VCaP (cell line): ENCODE results near the gene CASP5.
"Not testable (repeated sequence)": the region's sequence is repeated elsewhere in the genome, so short reads cannot be mapped to it uniquely, and the experiment has no call there.

ENCODE experiments used
- H3K27ac ChIP-seq: fragments of 450-650 bp; 2 replicates; pipeline ENCODE4 v1.5.1; 2017
- CTCF ChIP-seq: fragments of 450-650 bp; conservative IDR thresholded peaks from 2 replicates; pipeline ENCODE4 v1.5.1; 2017; ENCODE audit warnings: mild to moderate bottlenecking, moderate library complexity

Gene CASP5

GRCh38 chr11:105052487-105052886, 29.5 kb upstream of the CASP5 start:
- no peak overlapping the region for H3K27ac ChIP-seq
- TF ChIP-seq CTCF, result no peak

- TF ChIP-seq CTCF, result no peak
- H3K27ac ChIP-seq, result no peak overlapping the region
These were observed 28.6 kb upstream of the CASP5 start for GRCh38 chr11:105051559-105051958.

- no peak overlapping the region for H3K27ac ChIP-seq
- no peak for TF ChIP-seq CTCF
These were observed 26.5 kb upstream of the CASP5 start for GRCh38 chr11:105049481-105049880.

DNA sequence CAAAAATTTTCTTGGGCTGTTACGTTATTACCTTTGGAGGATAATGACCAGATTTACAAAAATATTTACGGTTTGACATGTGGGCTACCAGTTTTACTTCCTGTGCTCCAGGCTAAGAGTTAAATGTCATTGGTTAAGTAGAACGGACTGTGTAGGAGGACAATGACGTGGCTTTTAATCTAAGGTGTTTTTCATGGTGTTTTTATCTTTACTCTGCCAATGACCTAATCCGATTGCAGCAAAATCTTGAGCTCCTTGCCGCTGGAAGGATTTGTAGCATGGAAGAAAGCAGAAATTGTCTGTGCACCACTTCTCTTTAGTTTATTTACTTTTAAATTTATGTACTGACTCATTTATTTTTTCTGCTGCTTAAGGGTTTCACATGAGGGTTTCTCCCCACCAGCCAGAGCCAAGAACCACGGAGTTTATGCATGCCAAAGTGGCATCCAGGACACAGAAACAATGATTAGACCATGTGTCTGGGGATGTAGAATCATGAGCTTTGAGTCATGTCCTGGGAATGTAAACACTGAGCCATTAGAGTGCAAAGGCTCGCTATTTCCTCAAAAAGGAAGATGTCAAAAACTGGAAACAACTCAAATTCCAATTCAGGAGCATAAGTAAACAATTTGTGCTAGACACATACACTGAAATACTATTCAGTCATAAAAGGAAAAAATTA, 24.1 kb upstream of the CASP5 start:
- H3K27ac ChIP-seq, result no peak overlapping the region
- TF ChIP-seq CTCF, result no peak

DNA sequence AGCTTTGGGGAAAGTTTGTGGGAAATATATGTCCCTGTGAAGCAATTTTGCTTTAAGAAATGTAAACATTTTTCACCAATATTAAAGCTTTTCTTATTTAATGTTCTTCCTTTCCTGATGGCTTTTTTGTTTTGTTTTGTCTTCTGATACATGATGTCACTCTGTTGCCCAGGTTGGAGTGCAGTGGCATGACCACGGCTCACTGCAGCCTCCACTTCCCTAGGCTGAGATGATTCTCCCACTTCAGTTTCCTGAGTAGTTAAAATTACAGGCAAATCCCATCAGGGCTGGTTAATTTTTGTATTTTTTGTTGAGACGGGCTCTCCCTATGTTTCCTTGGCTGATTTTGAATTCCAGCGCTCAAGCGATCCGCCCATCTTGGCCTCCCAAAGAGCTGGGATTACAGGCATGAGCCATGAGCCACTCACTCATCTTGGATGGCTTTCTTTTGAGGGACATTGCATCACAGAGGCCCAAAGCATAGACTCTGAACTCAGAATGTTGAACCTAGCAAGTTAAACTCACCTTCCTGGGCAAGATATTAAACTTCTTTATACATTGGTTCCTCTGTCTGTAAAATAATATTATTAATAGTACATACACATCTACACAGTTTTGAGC, 22.8 kb upstream of the CASP5 start:
- TF ChIP-seq CTCF, result no peak
- H3K27ac ChIP-seq, result no peak overlapping the region

DNA sequence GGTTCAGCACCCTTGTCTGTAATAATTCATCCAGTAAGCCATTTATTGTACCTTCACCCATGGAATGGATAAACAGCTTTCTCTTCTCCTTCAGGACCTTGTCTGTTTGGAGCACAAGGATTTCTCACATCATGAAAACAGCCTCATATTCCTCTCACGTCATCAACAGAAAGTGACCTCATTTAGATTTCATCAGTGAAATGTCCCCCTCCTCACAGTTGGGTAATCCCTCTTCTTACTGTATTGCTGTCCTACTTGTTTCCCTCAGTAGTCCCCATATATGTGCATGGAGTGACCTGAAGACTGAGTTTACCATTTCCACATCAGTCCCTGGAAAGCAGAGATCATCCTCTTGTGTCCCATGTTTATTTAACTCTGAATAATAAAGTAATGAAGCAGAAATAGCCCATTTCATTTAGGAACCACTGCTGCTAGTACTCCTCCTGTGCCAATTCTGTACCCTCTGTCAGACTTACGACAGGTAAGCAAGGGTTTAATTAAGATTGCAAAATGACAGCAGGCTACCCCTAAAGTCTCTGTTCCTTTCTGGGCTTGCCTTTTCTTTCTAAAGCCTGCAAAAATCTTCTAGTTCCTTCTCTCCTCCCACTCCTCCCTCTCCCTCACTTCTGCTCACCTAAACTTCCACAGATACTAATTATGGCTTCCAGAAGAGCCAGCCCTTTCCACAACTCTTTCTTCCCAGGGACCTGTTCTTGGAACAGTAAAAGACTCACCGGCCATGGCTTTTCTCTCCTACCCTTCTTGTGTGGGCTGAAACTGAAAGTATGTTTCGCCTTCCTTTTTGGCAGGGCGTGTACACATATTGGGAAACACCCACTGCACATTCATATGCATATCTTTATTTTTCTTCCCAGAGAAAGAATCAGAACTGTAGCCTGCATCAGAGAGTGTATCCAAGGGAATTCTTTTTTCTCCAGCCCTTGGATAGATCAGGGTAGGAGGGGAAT, 21.9 kb upstream of the CASP5 start, which contains the start of gene CARD16:
Gene CARD16 (minus strand): TSS at position 779 of the 968 bp plus-strand sequence. CDS start 38 bp downstream, at position 741.
- H3K27ac ChIP-seq, result not testable (repeated sequence)

DNA sequence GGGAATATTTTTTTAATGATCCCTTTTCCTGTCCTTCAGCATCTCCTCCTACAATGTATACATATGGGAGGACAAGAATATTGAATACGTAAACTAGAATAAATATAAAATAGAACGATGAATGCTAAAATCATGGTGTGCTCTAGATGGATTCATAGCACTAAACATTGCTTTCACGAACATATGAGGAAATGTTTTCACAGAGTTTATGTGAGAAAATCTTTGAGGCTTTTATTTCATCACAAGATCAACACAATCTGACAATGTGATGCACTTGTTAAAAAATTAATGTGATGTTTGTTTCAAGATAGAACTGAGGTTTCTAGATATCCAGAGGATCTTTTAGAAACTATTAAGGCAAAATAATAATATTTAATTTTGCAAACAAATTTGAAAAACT, 19.2 kb upstream of the CASP5 start:
- no peak for TF ChIP-seq CTCF
- H3K27ac ChIP-seq, result no peak overlapping the region
